ENCODE measurements around the gene APCDD1L. TPM values are rescaled to one million over a fixed set of nuclear protein-coding genes. Genes with fewer than 3 reads are reported as not detected.

The APCDD1L gene
- polyA plus RNA-seq, 1 of the 3 experiments (the other 2 are of a cell fraction), result 0.99 TPM

GRCh38 chr20:58475466-58475865 lies 39.7 kb downstream of the APCDD1L start:
- Histone ChIP-seq H3F3A (replicated peaks; ENCODE audit: insufficient read depth) (peaks cover 6% of the 10 kb centered on the region), H3K4me2 (no peak overlapping the region), H3K4me1 (ENCODE audit: control insufficient read depth in 1 of 2, insufficient read depth in 2 of 2, low read depth in 1 of 2, low read length in 1 of 2) (peaks cover 5 to 30% of the 10 kb centered on the region in 2 experiments; a peak in 3 of 4 replicates), H3K9ac (no peak overlapping the region), H3K27ac (ENCODE audit: low read depth in 2 of 2, low read length in 1 of 2) (no peak overlapping the region), H3K27me3 (ENCODE audit: insufficient read depth) (no peaks in the 10 kb centered on the region), H3K9me3 (peaks cover 6% of the 10 kb centered on the region; the same call in 1 of the 2 replicates), H3K36me3 (replicated peaks in 1 of 2; ENCODE audit: control insufficient read depth in 1 of 2, insufficient read depth in 2 of 2, low read length in 1 of 2) (no peaks in the 10 kb centered on the region), H3K79me2 (ENCODE audit: insufficient read depth) (no peaks in the 10 kb centered on the region), H4K20me1 (ENCODE audit: insufficient read depth) (no peaks in the 10 kb centered on the region), H3K9me2 (no peaks in the 10 kb centered on the region), H2AFZ (ENCODE audit: low read depth) (no peak overlapping the region), H3K4me3 (ENCODE audit: low read depth in 2 of 2, low read length in 1 of 2) (no peak overlapping the region)
- 82% methylated on average over 10 of the region's 10 CpGs for WGBS (ENCODE audit: low lambda C conversion rate)
- TF ChIP-seq IRF3 (IDR thresholded peaks at IDR 0.05; ENCODE audit: low read depth, low read length), result no peak
- TF ChIP-seq CHD2 (IDR thresholded peaks at IDR 0.05; ENCODE audit: low read length, partially characterized antibody), result no peak
- TF ChIP-seq EZH2phosphoT487 (IDR thresholded peaks at IDR 0.05; ENCODE audit: borderline replicate concordance, low read depth), result no peak
- no peak for TF ChIP-seq GABPA (IDR thresholded peaks at IDR 0.05; ENCODE audit: low read depth)
- POLR2A ChIA-PET, result interaction anchor here (0.6 kb wide), 1 partner anchor 26 kb away, joined by 3 read pairs; no protein-coding TSS in a partner anchor
- CTCF ChIA-PET, result no interaction called here
- DNase-seq, result no peak

DNA sequence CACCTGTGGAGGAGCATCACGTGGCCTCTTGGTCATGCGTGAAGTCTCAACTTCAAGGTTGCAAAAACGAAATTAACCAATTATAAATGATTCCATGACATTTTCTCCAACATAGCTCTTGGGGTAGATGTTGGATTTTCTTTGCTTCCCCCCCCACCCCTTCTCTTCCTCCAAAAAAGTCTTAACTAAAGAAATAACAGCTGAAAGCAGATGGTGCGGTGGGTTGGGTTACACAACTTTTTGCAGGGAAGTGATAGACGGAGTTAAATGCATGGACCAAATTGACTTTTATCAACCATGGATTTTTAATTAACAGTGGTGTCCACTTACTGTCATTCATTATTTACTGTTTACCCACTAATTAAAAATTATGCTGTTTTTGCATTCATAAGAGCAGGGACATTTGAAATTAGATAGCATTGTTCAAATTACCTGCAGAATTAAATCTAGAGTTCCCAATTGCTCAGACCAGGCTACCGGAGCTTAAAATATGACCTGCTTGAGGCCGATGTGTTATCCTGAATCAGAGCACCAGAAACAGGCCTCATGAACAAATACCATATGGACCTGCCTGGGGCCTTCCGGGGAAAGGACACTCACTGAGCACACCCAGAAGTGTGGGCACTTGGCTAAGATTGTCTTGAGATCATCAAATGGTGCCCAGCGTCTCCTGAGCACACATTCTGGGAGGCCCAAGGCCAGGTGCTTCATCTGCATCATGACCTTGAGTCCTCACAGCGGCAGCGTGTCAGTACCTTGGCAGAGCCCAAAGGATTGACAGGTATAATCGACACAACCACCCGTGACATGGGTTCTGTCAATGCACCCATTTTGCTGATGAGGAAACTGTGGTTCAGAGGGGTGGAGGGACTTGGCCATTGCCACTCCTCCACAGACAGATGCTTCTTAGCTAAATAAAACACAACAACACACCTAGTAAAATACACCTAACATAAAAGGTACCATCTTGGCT lies 41.5 kb downstream of the APCDD1L start:
- H3K4me1 ChIP-seq (ENCODE audit: control insufficient read depth in 1 of 2, insufficient read depth in 2 of 2, low read depth in 1 of 2, low read length in 1 of 2), result peaks cover 5 to 43% of the 10 kb centered on the region in 2 experiments; a peak in 3 of 4 replicates
- DNase-seq, result peak; percentile 58
- no peak overlapping the region for H3K27ac ChIP-seq (ENCODE audit: low read depth in 2 of 2, low read length in 1 of 2)
- peaks cover 4% of the 10 kb centered on the region; the same call in 1 of the 2 replicates for H3K9me3 ChIP-seq
- no peaks in the 10 kb centered on the region for H3K36me3 ChIP-seq (replicated peaks in 1 of 2; ENCODE audit: control insufficient read depth in 1 of 2, insufficient read depth in 2 of 2, low read length in 1 of 2)
- H3K9ac ChIP-seq, result no peak overlapping the region
- H3K79me2 ChIP-seq (ENCODE audit: insufficient read depth), result no peaks in the 10 kb centered on the region
- H3K27me3 ChIP-seq (ENCODE audit: insufficient read depth), result no peaks in the 10 kb centered on the region
- peak in 1 of 2 experiments; percentile 50; a peak in 1 of 4 replicates for TF ChIP-seq EP300 (IDR thresholded peaks at IDR 0.05; ENCODE audit: borderline replicate concordance in 1 of 2, low read depth in 1 of 2, low read length in 1 of 2)
- TF ChIP-seq NFIC (IDR thresholded peaks at IDR 0.05; ENCODE audit: borderline replicate concordance), result no peak
- peak; percentile 48; the same call in 1 of the 2 replicates for TF ChIP-seq GATA2 (CRISPR knock-in tag; IDR thresholded peaks at IDR 0.05)
- no peaks in the 10 kb centered on the region for H3K9me2 ChIP-seq
- ChIA-PET POLR2A (interaction anchor here (0.6 kb wide), 1 partner anchor 261 kb away, joined by 3 read pairs; no protein-coding TSS in a partner anchor), CTCF (interaction anchor here (0.9 to 1.4 kb wide), 4 partner anchors 8 to 177 kb away, joined by 3 to 5 read pairs (median 3); partner anchors contain the start of gene VAPB)
- H3K4me3 ChIP-seq (ENCODE audit: low read depth in 2 of 2, low read length in 1 of 2), result no peak overlapping the region
- H4K20me1 ChIP-seq (ENCODE audit: insufficient read depth), result no peaks in the 10 kb centered on the region
- no peak overlapping the region for H2AFZ ChIP-seq (ENCODE audit: low read depth)
- WGBS (ENCODE audit: low lambda C conversion rate), result 91% methylated on average over 10 of the region's 13 CpGs
- peaks cover 9% of the 10 kb centered on the region for H3F3A ChIP-seq (replicated peaks; ENCODE audit: insufficient read depth)
- H3K4me2 ChIP-seq, result no peak overlapping the region
